K562 (cell line): ENCODE measurements around the gene RBM7. TPM values are rescaled to one million over a fixed set of nuclear protein-coding genes. Genes with fewer than 3 reads are reported as not detected.

Experiments used
- ETS2 ChIP-seq: IDR thresholded peaks from 2 replicates; pipeline ENCODE4 v1.6.1; 2016; ENCODE audit warnings: borderline replicate concordance, missing genetic modification characterization, mild to moderate bottlenecking, moderate library complexity, missing compliant biosample characterization; ENCODE audit not compliant: poor library complexity, severe bottlenecking
- FOXK2 ChIP-seq, 2 experiments: fragments of 450-650 bp; IDR thresholded peaks in 1 of 2; conservative IDR thresholded peaks in 1 of 2; 2 replicates each; pipeline ENCODE4 v1.6.1; 2016; ENCODE audit warnings: low read depth in 2 of 2, mild to moderate bottlenecking in 1 of 2
- HDAC3 ChIP-seq: fragments of 450-650 bp; IDR thresholded peaks from 2 replicates; pipeline ENCODE4 v1.6.1; 2018; ENCODE audit warnings: borderline replicate concordance, mild to moderate bottlenecking, moderate library complexity; ENCODE audit not compliant: partially characterized antibody
- HLTF ChIP-seq: fragments of 450-650 bp; IDR thresholded peaks from 2 replicates; pipeline ENCODE4 v1.6.1; 2016
- MEIS2 ChIP-seq: fragments of 450-650 bp; IDR thresholded peaks from 2 replicates; pipeline ENCODE4 v1.6.1; 2014; ENCODE audit warnings: mild to moderate bottlenecking; ENCODE audit not compliant: partially characterized antibody
- NR4A1 ChIP-seq, 2 experiments: fragments of 250-450 bp in 1 of 2; fragments of 450-650 bp in 1 of 2; sonication (Bioruptor Pico) in 1 of 2; IDR thresholded peaks; 2 replicates each; pipeline versions ENCODE4 v1.4.0 to v1.6.1; 2016 to 2020; ENCODE audit warnings: mild to moderate bottlenecking in 2 of 2, missing compliant biosample characterization in 1 of 2, missing genetic modification characterization in 1 of 2, moderate library complexity in 1 of 2
- RNF2 ChIP-seq: sonication (generic); IDR thresholded peaks from 2 replicates; pipeline ENCODE4 v1.6.1; 2016
- TCF7L2 ChIP-seq: fragments of 150-350 bp; IDR thresholded peaks from 2 replicates; pipeline ENCODE4 v1.6.1; 2016; ENCODE audit warnings: low read depth, mild to moderate bottlenecking, low read length, moderate library complexity
- TOE1 ChIP-seq, 2 experiments: fragments of 450-650 bp in 1 of 2; sonication (generic) in 1 of 2; formaldehyde crosslinking in 1 of 2; IDR thresholded peaks; 2 replicates each; pipeline versions ENCODE4 v1.7.1 to v1.8.0; 2016 to 2022; ENCODE audit warnings: borderline replicate concordance in 2 of 2, mild to moderate bottlenecking in 2 of 2, antibody characterized with exemption in 1 of 2, inconsistent platforms in 1 of 2, low read depth in 1 of 2, missing genetic modification reagents in 1 of 2, moderate library complexity in 1 of 2
- UBTF ChIP-seq, 2 experiments: IDR thresholded peaks; 2 replicates each; pipeline ENCODE4 v1.6.1; 2012; ENCODE audit warnings: improper control_type of control experiment in 2 of 2, low read depth in 2 of 2, low read length in 2 of 2, borderline replicate concordance in 1 of 2
- ZNF316 ChIP-seq: fragments of 450-650 bp; IDR thresholded peaks from 2 replicates; pipeline ENCODE4 v1.6.1; 2016
- ZNF318 ChIP-seq, 2 experiments: fragments of 450-650 bp; IDR thresholded peaks; 2 replicates each; pipeline ENCODE4 v1.6.1; 2016; ENCODE audit warnings: mild to moderate bottlenecking in 2 of 2, borderline replicate concordance in 1 of 2, low read depth in 1 of 2, moderate library complexity in 1 of 2
- ZNF395 ChIP-seq: fragments of 200-800 bp; sonication (Bioruptor generic); IDR thresholded peaks from 2 replicates; pipeline ENCODE4 v1.6.1; 2017; ENCODE audit warnings: missing genetic modification characterization, missing compliant biosample characterization
- polyA plus RNA-seq, 8 experiments: library from polyadenylated mRNA; depleted of rRNA in 4 of 8; stranded (reverse) in 5 of 8; unstranded in 3 of 8; fragments of >200 nt; fragmentation: Nextera tagmentation in 2 of 8; fragmentation: Illumina TruSeq in 1 of 8; extraction: Ambion mirVana in 2 of 8; extraction: Trizol in 1 of 8; gene quantifications; 2 replicates each; pipeline versions ENCODE4 v1.2.1 to v1.2.3, GENCODE V29; 2011 to 2014; ENCODE audit warnings: inconsistent platforms in 1 of 8, missing spikeins in 1 of 8
- total RNA-seq, 7 experiments: library from RNA; depleted of rRNA in 6 of 7; stranded (reverse); fragments of >200 nt in 6 of 7; fragmentation: Illumina TruSeq in 2 of 7; extraction: Trizol in 2 of 7; gene quantifications; 2 replicates each; pipeline versions ENCODE4 v1.2.1 to v1.2.3, GENCODE V29; 2011 to 2021; ENCODE audit warnings: low replicate concordance in 1 of 7

The RBM7 gene
- total and polyA plus RNA-seq, 9 of the 15 experiments (the other 6 are each of a cell fraction or from before 2014, with no cell fraction given): 26.0 to 76.8 (median 49.6) TPM

- TF ChIP-seq ETS2 (tag): no peak
- 0 out of 2 replicates have a peak, but pooled peaks have one; percentile 45 for TF ChIP-seq ZNF395 (CRISPR knock-in tag)
- no peak for TF ChIP-seq RNF2
- no peak for TF ChIP-seq HLTF
- no peak for TF ChIP-seq UBTF (IDR thresholded peaks at IDR 0.05; ENCODE audit: borderline replicate concordance in 1 of 2, low read depth in 2 of 2, low read length in 2 of 2)
- peak; percentile 39 for TF ChIP-seq MEIS2
- TF ChIP-seq TOE1 (IDR thresholded peaks at IDR 0.05; ENCODE audit: borderline replicate concordance): no peak
- no peak for TF ChIP-seq TOE1 (CRISPR knock-in tag; IDR thresholded peaks at IDR 0.05; ENCODE audit: borderline replicate concordance, low read depth)
- TF ChIP-seq FOXK2 (conservative IDR thresholded peaks at IDR 0.05 in 1 of 2, IDR thresholded peaks at IDR 0.05 in 1 of 2; ENCODE audit: low read depth in 2 of 2): peak in 1 of 2 experiments; percentile 58; a peak in 2 of 4 replicates
- no peak for TF ChIP-seq HDAC3
- no peak for TF ChIP-seq TCF7L2
- TF ChIP-seq NR4A1 (CRISPR knock-in tag; IDR thresholded peaks at IDR 0.05): no peak
- TF ChIP-seq NR4A1 (tag; IDR thresholded peaks at IDR 0.05): no peak
- TF ChIP-seq ZNF318 (IDR thresholded peaks at IDR 0.05; ENCODE audit: borderline replicate concordance in 1 of 2, low read depth in 1 of 2): no peak
- peak; percentile 80 for TF ChIP-seq ZNF316
Observed at GRCh38 chr11:114440971-114441763, 40.7 kb downstream of the RBM7 start (continued).
